ENCODE measurements around the gene PCBP3.

The PCBP3 gene

GRCh38 chr21:45819478-45820170 lies 176.1 kb downstream of the PCBP3 start:
- DNase-seq (ENCODE audit: extremely low spot score, insufficient read length, low read depth) (no peak), FAIRE-seq (no peak)

GRCh38 chr21:45820171-45821091 lies 176.9 kb downstream of the PCBP3 start:
- DNase-seq (ENCODE audit: extremely low spot score, insufficient read length, low read depth), result peak; percentile 85
- peak; percentile 85 for FAIRE-seq

- FAIRE-seq, result no peak
- no peak for DNase-seq (ENCODE audit: extremely low spot score, insufficient read length, low read depth)
These were observed 177.9 kb downstream of the PCBP3 start for GRCh38 chr21:45821315-45821962.

- FAIRE-seq (no peak), DNase-seq (ENCODE audit: extremely low spot score, insufficient read length, low read depth) (no peak)
These were observed 178.5 kb downstream of the PCBP3 start for GRCh38 chr21:45821998-45822397.

- FAIRE-seq, result no peak
- no peak for DNase-seq (ENCODE audit: extremely low spot score, insufficient read length, low read depth)
These were observed 179.0 kb downstream of the PCBP3 start for GRCh38 chr21:45822429-45823099.

GRCh38 chr21:45823100-45823681 lies 179.7 kb downstream of the PCBP3 start:
- no peak for FAIRE-seq
- no peak for DNase-seq (ENCODE audit: extremely low spot score, insufficient read length, low read depth)

GRCh38 chr21:45824546-45825215 lies 181.2 kb downstream of the PCBP3 start:
- FAIRE-seq, result no peak
- no peak for DNase-seq (ENCODE audit: extremely low spot score, insufficient read length, low read depth)

- FAIRE-seq, result no peak
- no peak for DNase-seq (ENCODE audit: extremely low spot score, insufficient read length, low read depth)
These were observed 181.7 kb downstream of the PCBP3 start for GRCh38 chr21:45825219-45825618.

- FAIRE-seq, result no peak
- DNase-seq (ENCODE audit: extremely low spot score, insufficient read length, low read depth), result no peak
These were observed 183.3 kb downstream of the PCBP3 start for GRCh38 chr21:45826676-45827301.

- FAIRE-seq, result peak; percentile 77
- peak; percentile 22 for DNase-seq (ENCODE audit: extremely low spot score, insufficient read length, low read depth)
These were observed 183.8 kb downstream of the PCBP3 start for GRCh38 chr21:45827302-45827692.

- no peak for DNase-seq (ENCODE audit: extremely low spot score, insufficient read length, low read depth)
- FAIRE-seq, result no peak
These were observed 184.5 kb downstream of the PCBP3 start for GRCh38 chr21:45827881-45828579.

- no peak for FAIRE-seq
- DNase-seq (ENCODE audit: extremely low spot score, insufficient read length, low read depth), result no peak
These were observed 185.3 kb downstream of the PCBP3 start for GRCh38 chr21:45828580-45829570.

GRCh38 chr21:45829668-45830067 lies 186.1 kb downstream of the PCBP3 start:
- DNase-seq (ENCODE audit: extremely low spot score, insufficient read length, low read depth) (no peak), FAIRE-seq (no peak)

- no peak for FAIRE-seq
- DNase-seq (ENCODE audit: extremely low spot score, insufficient read length, low read depth), result no peak
These were observed 186.7 kb downstream of the PCBP3 start for GRCh38 chr21:45830221-45830640.

GRCh38 chr21:45830720-45831366 lies 187.3 kb downstream of the PCBP3 start:
- DNase-seq (ENCODE audit: extremely low spot score, insufficient read length, low read depth) (no peak), FAIRE-seq (no peak)

GRCh38 chr21:45831991-45832740 lies 188.6 kb downstream of the PCBP3 start:
- no peak for DNase-seq (ENCODE audit: extremely low spot score, insufficient read length, low read depth)
- FAIRE-seq, result no peak

Data from GM18507 (cell line).